ENCODE results near the gene PDCD1. TPM values are rescaled to one million over a fixed set of nuclear protein-coding genes. Genes with fewer than 3 reads are reported as not detected.

PDCD1 gene
- total RNA-seq, 2 experiments from 2014 or later, result 19.4 to 20.3 TPM

DNA sequence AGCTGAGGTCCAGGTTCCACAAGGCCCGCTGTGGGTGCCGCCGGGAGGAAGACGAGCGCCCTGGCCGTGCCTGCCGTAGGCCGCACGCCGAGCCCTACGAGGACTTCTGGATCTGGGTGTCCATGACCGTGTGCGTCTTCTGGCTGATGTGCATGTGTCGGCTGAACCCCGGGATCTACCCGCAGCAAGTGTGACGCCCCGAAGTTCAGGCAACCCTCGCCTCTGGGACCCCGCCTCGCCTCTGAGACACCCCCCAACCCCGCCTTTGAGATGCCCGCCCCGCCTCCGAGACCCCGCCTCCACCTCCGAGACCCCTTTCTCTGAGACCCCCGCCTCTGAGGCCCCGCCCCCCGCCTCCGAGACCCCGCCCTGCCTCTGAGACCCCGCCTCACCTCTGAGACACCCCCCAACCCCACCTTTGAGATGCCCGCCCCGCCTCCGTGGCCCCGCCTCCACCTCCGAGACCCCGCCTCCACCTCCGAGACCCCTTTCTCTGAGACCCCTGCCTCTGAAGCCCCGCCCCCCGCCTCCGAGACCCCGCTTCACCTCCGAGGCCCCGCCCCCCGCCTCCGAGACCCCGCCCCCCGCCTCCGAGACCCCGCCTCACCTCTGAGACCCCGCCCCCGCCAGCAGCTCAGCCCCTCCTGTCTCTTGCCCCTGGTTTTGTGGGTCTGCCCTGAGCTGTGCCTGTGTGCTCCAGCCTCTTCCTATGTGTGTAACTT, 14.5 kb upstream of the PDCD1 start:
- no peak for ATAC-seq
- Mint-ChIP-seq H3K27ac (no peak overlapping the region), H3K36me3 (ENCODE audit: low read depth) (no peaks in the 10 kb centered on the region), H3K9me3 (no peaks in the 10 kb centered on the region), H3K4me1 (ENCODE audit: low read depth) (peaks cover 38% of the 10 kb centered on the region), H3K4me3 (no peak overlapping the region), H3K27me3 (no peaks in the 10 kb centered on the region)
- DNase-seq, result no peak
- ChIA-PET CTCF (no interaction called here), POLR2A (no interaction called here)
- intact Hi-C loops (cut with micrococcal nuclease), result no loop called here
- TF ChIP-seq, protein P1, sequence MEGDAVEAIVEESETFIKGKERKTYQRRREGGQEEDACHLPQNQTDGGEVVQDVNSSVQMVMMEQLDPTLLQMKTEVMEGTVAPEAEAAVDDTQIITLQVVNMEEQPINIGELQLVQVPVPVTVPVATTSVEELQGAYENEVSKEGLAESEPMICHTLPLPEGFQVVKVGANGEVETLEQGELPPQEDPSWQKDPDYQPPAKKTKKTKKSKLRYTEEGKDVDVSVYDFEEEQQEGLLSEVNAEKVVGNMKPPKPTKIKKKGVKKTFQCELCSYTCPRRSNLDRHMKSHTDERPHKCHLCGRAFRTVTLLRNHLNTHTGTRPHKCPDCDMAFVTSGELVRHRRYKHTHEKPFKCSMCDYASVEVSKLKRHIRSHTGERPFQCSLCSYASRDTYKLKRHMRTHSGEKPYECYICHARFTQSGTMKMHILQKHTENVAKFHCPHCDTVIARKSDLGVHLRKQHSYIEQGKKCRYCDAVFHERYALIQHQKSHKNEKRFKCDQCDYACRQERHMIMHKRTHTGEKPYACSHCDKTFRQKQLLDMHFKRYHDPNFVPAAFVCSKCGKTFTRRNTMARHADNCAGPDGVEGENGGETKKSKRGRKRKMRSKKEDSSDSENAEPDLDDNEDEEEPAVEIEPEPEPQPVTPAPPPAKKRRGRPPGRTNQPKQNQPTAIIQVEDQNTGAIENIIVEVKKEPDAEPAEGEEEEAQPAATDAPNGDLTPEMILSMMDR (IDR thresholded peaks at IDR 0.05), result no peak

DNA sequence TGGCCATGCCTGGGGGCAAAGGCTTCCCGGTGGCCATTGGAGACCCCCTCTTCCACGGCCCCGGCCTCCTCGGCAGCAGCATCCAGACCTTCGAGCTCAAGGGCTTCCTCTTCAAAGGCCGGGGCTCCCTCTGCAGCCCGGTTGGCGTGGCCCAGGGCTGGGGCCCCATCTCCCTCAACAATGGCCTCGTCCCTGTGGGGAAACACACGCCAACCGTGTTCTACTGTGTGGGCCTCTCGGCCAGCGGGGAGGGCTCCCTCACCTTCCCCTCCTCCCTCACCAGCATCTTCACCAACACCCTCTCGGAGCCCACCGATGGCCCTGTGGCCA, 13.6 kb upstream of the PDCD1 start:
- Mint-ChIP-seq H3K4me3 (no peak overlapping the region), H3K4me1 (ENCODE audit: low read depth) (peaks cover 47% of the 10 kb centered on the region), H3K27me3 (no peaks in the 10 kb centered on the region), H3K27ac (no peak overlapping the region), H3K36me3 (ENCODE audit: low read depth) (no peaks in the 10 kb centered on the region), H3K9me3 (no peaks in the 10 kb centered on the region)
- POLR2A ChIA-PET, result interaction anchor here (1.0 kb wide), 1 partner anchor 169 kb away, joined by 3 read pairs; no protein-coding TSS in a partner anchor
- CTCF ChIA-PET, result no interaction called here
- intact Hi-C loops (cut with micrococcal nuclease), result no loop called here
- ATAC-seq (no peak), DNase-seq (no peak)
- TF ChIP-seq, protein P1 (IDR thresholded peaks at IDR 0.05), result no peak

DNA sequence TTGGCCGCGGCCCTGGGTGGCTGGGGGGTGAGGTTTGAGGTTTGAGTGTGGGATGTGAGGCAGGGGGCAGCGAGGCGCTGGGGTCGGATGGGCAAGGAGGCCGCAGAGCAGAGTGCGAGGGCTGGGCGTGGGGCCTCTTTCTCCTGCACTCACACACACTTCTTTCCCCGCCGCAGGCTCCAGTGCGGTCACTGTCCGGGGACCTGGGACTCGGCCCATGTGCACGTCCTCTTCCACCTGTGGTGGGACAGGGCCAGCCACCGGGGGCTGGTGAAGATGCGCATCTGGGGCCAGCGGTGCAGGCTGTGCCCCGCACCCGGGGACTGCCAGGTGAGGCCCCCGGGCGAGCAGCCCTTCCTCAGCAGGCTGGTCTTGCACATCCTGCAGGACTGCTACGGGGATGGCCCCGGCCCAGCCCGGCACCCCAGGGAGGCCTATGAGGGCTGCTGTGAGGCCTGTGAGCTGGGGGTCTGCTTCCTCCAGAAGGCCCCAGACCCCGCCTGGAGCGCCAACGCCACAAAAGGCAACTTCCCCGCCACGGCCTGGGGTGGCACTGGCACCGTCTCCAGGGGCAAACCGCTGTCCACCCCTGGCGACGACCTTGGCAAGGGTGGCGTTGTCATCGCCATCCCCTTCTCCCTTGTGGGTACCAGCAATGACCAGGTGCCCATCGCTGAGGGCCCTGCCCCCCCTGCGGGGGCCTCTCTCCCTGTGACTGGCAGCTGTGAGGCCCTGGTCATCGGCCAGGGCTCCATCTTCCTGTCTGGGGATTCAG, 13.0 kb upstream of the PDCD1 start:
- Mint-ChIP-seq H3K4me1 (ENCODE audit: low read depth) (peaks cover 53% of the 10 kb centered on the region), H3K4me3 (no peak overlapping the region), H3K36me3 (ENCODE audit: low read depth) (no peaks in the 10 kb centered on the region), H3K27me3 (no peaks in the 10 kb centered on the region), H3K9me3 (no peaks in the 10 kb centered on the region), H3K27ac (peak overlapping the region; percentile 62)
- ChIA-PET CTCF (no interaction called here), POLR2A (interaction anchor here (1.0 kb wide), 1 partner anchor 169 kb away, joined by 3 read pairs; no protein-coding TSS in a partner anchor)
- TF ChIP-seq, protein P1 (IDR thresholded peaks at IDR 0.05), result no peak
- ATAC-seq (no peak), DNase-seq (no peak)
- intact Hi-C loops (cut with micrococcal nuclease), result no loop called here

DNA sequence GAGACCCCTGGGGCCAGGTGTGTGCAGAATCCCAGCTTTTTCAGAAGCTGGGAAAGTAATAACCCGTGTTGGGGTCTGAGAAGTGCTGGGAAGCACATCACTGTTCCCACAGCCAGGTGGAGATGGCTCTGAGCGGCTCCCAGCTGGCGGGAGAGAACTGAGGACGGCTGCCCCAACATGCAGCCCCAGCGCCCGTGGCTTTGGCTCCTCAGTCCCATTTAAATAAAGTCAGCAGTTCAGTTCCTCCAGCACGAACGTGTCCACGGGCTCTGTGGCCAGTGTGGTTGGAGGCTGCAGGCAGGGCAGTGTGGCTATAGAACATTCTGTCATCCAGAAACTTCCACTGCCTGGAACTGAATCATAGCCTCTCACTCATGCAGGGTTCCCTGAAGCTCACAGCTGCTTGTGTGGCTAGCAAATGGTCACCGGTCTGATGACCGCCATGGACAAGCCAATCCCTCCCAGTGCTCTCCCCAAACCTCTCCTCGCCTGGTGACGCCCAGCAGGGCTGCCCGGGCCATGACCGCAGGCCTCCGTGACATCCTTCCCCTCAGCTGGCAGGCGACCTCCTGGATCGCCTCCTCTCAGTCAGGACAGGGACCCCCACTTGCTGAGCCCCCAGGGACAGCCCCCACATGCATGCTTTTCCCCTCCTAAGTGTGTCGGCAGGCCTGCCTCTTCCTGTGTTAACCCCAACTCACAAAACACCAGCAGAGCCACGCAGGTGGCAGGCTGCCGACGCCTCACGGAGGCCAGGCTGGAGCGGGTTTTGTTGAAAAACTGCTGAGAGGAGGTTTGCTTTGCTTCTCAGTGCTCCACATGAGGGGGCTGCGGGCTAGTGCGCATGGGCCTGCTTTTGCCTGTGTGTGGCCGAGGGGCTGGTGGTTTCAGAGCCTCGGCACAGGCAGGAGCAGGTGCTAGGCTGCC, 12.2 kb upstream of the PDCD1 start:
- Mint-ChIP-seq H3K4me3 (no peak overlapping the region), H3K27ac (peak overlapping the region; percentile 62), H3K9me3 (no peaks in the 10 kb centered on the region), H3K27me3 (peaks cover under 1% of the 10 kb centered on the region), H3K4me1 (ENCODE audit: low read depth) (peaks cover 54% of the 10 kb centered on the region), H3K36me3 (ENCODE audit: low read depth) (no peaks in the 10 kb centered on the region)
- TF ChIP-seq, protein P1 (IDR thresholded peaks at IDR 0.05), result no peak
- DNase-seq (peak; percentile 72), ATAC-seq (peak; percentile 22)
- CTCF ChIA-PET, result interaction anchor here (1.0 kb wide), 1 partner anchor 169 kb away, joined by 3 read pairs; the partner anchor contains the start of gene ING5
- intact Hi-C loops (cut with micrococcal nuclease), result no loop called here
- POLR2A ChIA-PET, result interaction anchor here (0.6 to 1.0 kb wide), 3 partner anchors 11 to 237 kb away, joined by 3 to 5 read pairs (median 5); partner anchors contain the start of gene ING5

Measured in activated CD8-positive, alpha-beta T cell treated with anti-CD3 and anti-CD28 coated beads for 36 hours (primary cell).